SK-N-SH (cell line): Measurements from ENCODE around the gene NUP155. TPM values are rescaled to one million over a fixed set of nuclear protein-coding genes. Genes with fewer than 3 reads are reported as not detected.
"Not testable (repeated sequence)": the region's sequence is repeated elsewhere in the genome, so short reads cannot be mapped to it uniquely, and the experiment has no call there.

ENCODE experiments used
- CTCF ChIA-PET: fragments of 300-600, 350-600 bp; formaldehyde crosslinking; extraction: SDS; loops from one replicate; lab custom pipeline; 2021; lab: Yijun Ruan, JAX
- POLR2A ChIA-PET: fragments of 350-600 bp; sonication (Branson Sonifier 250); formaldehyde crosslinking; extraction: SDS; loops from one replicate; lab custom pipeline; 2020; ENCODE audit warnings: antibody characterized with exemption, inconsistent platforms; lab: Yijun Ruan, JAX
- DNase-seq: peaks from one replicate; pipeline ENCODE4 v3.0.0; 2012
- H2AFZ ChIP-seq: fragments of 200-600 bp; sonication (generic); 2 replicates; pipeline ENCODE4 v1.8.1; 2016; ENCODE audit warnings: antibody characterized with exemption, mild to moderate bottlenecking, low read depth
- H3F3A ChIP-seq: fragments of 200-600 bp; sonication (generic); replicated peaks from 2 replicates; pipeline ENCODE3; 2016; ENCODE audit warnings: antibody characterized with exemption, mild to moderate bottlenecking; ENCODE audit not compliant: insufficient read depth
- H3K27ac ChIP-seq, 2 experiments: fragments of 200-500 bp in 1 of 2; fragments of 200-600 bp in 1 of 2; sonication (Bioruptor generic) in 1 of 2; sonication (generic), shearing (Covaris generic) in 1 of 2; 2 replicates each; pipeline versions ENCODE4 v1.5.1 to v1.6.1; 2014 to 2016; ENCODE audit warnings: low read depth in 2 of 2, inconsistent platforms in 1 of 2, low read length in 1 of 2, mild to moderate bottlenecking in 1 of 2, mixed read lengths in 1 of 2
- H3K27me3 ChIP-seq: fragments of 200-600 bp; sonication (generic), shearing (Covaris generic); 2 replicates; pipeline ENCODE4 v1.6.1; 2016; ENCODE audit warnings: mixed run types; ENCODE audit not compliant: insufficient read depth
- H3K36me3 ChIP-seq, 2 experiments: fragments of 200-500 bp in 1 of 2; fragments of 200-600 bp in 1 of 2; sonication (Bioruptor generic) in 1 of 2; sonication (generic) in 1 of 2; replicated peaks in 1 of 2; 2 replicates each; pipeline versions ENCODE3 to v1.5.1; 2014 to 2016; ENCODE audit warnings: low read length in 1 of 2, mild to moderate bottlenecking in 1 of 2; ENCODE audit not compliant: insufficient read depth in 2 of 2, control insufficient read depth in 1 of 2
- H3K4me1 ChIP-seq, 2 experiments: fragments of 200-500 bp in 1 of 2; fragments of 200-600 bp in 1 of 2; sonication (Bioruptor generic) in 1 of 2; sonication (generic), shearing (Covaris generic) in 1 of 2; 2 replicates each; pipeline versions ENCODE4 v1.5.1 to v1.6.1; 2014 to 2016; ENCODE audit warnings: low read depth in 1 of 2, low read length in 1 of 2, mixed run types in 1 of 2; ENCODE audit not compliant: insufficient read depth in 2 of 2, control insufficient read depth in 1 of 2
- H3K4me2 ChIP-seq: fragments of 200-600 bp; sonication (generic), shearing (Covaris generic); 2 replicates; pipeline ENCODE4 v1.6.1; 2017; ENCODE audit warnings: mixed run types
- H3K4me3 ChIP-seq, 2 experiments: fragments of 200-500 bp in 1 of 2; fragments of 200-600 bp in 1 of 2; sonication (Bioruptor generic) in 1 of 2; sonication (generic), shearing (Covaris generic) in 1 of 2; 2 replicates each; pipeline versions ENCODE4 v1.5.1 to v1.8.1; 2014 to 2016; ENCODE audit warnings: low read depth in 2 of 2, inconsistent platforms in 1 of 2, low read length in 1 of 2, mild to moderate bottlenecking in 1 of 2, mixed read lengths in 1 of 2, moderate library complexity in 1 of 2
- H3K79me2 ChIP-seq: fragments of 200-600 bp; sonication (generic); 2 replicates; pipeline ENCODE4 v1.8.1; 2017; ENCODE audit warnings: mild to moderate bottlenecking; ENCODE audit not compliant: insufficient read depth
- H3K9ac ChIP-seq: fragments of 200-600 bp; sonication (generic); 2 replicates; pipeline ENCODE4 v1.6.1; 2017; ENCODE audit warnings: mixed run types
- H3K9me2 ChIP-seq: fragments of 200-600 bp; sonication (generic); 2 replicates; pipeline ENCODE4 v1.6.1; 2017; ENCODE audit warnings: mixed run types
- H3K9me3 ChIP-seq: fragments of 200-600 bp; sonication (generic); 2 replicates; pipeline ENCODE4 v1.6.1; 2017; ENCODE audit warnings: mixed run types, mild to moderate bottlenecking, moderate library complexity
- H4K20me1 ChIP-seq: fragments of 200-600 bp; sonication (generic); 2 replicates; pipeline ENCODE4 v1.6.1; 2017; ENCODE audit warnings: mild to moderate bottlenecking, mixed run types; ENCODE audit not compliant: insufficient read depth
- ELF1 ChIP-seq: IDR thresholded peaks from 2 replicates; pipeline ENCODE4 v1.4.0; 2012
- EP300 ChIP-seq, 2 experiments: IDR thresholded peaks; 2 replicates each; pipeline versions ENCODE4 v1.4.0 to v1.6.1; 2012; ENCODE audit warnings: borderline replicate concordance in 1 of 2, low read depth in 1 of 2, low read length in 1 of 2
- EZH2phosphoT487 ChIP-seq: fragments of 200-600 bp; sonication (generic); IDR thresholded peaks from 2 replicates; pipeline ENCODE4 v1.6.1; 2017; ENCODE audit warnings: low read depth, mixed run types, mild to moderate bottlenecking, antibody characterized with exemption, moderate library complexity, borderline replicate concordance
- FOXJ3 ChIP-seq: sonication (generic); formaldehyde crosslinking; IDR thresholded peaks from 2 replicates; pipeline ENCODE4 v1.5.1; 2020; ENCODE audit warnings: mild to moderate bottlenecking, missing genetic modification reagents
- JUND ChIP-seq: IDR thresholded peaks from 2 replicates; pipeline ENCODE4 v1.4.0; 2012
- MXI1 ChIP-seq: IDR thresholded peaks from 2 replicates; pipeline ENCODE4 v1.6.1; 2012; ENCODE audit warnings: mild to moderate bottlenecking, low read depth, low read length, improper control_type of control experiment
- NFIC ChIP-seq: IDR thresholded peaks from 2 replicates; pipeline ENCODE4 v1.4.0; 2012; ENCODE audit warnings: borderline replicate concordance
- RCOR1 ChIP-seq: fragments of 150-350 bp; IDR thresholded peaks from 2 replicates; pipeline ENCODE4 v1.6.1; 2017; ENCODE audit warnings: antibody characterized with exemption, low read length
- RXRA ChIP-seq: IDR thresholded peaks from 2 replicates; pipeline ENCODE4 v1.4.0; 2012; ENCODE audit warnings: low read depth, mild to moderate bottlenecking, borderline replicate concordance
- SIN3A ChIP-seq: IDR thresholded peaks from 2 replicates; pipeline ENCODE4 v1.6.1; 2012; ENCODE audit warnings: low read depth, mild to moderate bottlenecking, low read length, moderate library complexity, borderline replicate concordance
- SMC3 ChIP-seq: IDR thresholded peaks from 2 replicates; pipeline ENCODE4 v1.6.1; 2012; ENCODE audit warnings: low read depth, low read length, improper control_type of control experiment
- TAF1 ChIP-seq: IDR thresholded peaks from 2 replicates; pipeline ENCODE4 v1.6.1; 2012; ENCODE audit warnings: low read depth, mild to moderate bottlenecking, low read length, moderate library complexity, borderline replicate concordance
- TCF12 ChIP-seq: IDR thresholded peaks from 2 replicates; pipeline ENCODE4 v1.4.0; 2012
- TEAD4 ChIP-seq: IDR thresholded peaks from 2 replicates; pipeline ENCODE4 v1.4.0; 2012; ENCODE audit warnings: mild to moderate bottlenecking, borderline replicate concordance; ENCODE audit not compliant: insufficient read depth
- YY1 ChIP-seq: IDR thresholded peaks from 2 replicates; pipeline ENCODE4 v1.4.0; 2012; ENCODE audit warnings: low read depth, mild to moderate bottlenecking
- WGBS: methylation state at CpG from one replicate; pipeline ENCODE4 v1.1.6; 2017; ENCODE audit warnings: low lambda C conversion rate; 5-methylcytosine and 5-hydroxymethylcytosine counted together
- polyA plus RNA-seq, 3 experiments: library from polyadenylated mRNA; depleted of rRNA; stranded (reverse); fragments of >200 nt; gene quantifications; 2 replicates each; pipeline ENCODE4 v1.2.3, GENCODE V29; 2012
- TF ChIP-seq, protein P1 (sequence below): IDR thresholded peaks from 2 replicates; pipeline ENCODE4 v1.4.0; 2012; ENCODE audit warnings: low read depth
- TF ChIP-seq, protein P2 (sequence below): fragments of 150-350 bp; IDR thresholded peaks from 2 replicates; pipeline ENCODE4 v1.6.1; 2017; ENCODE audit warnings: antibody characterized with exemption, low read length, low read depth, borderline replicate concordance
- TF ChIP-seq, protein P3 (sequence below): IDR thresholded peaks from 2 replicates; pipeline ENCODE4 v1.6.1; 2012; ENCODE audit warnings: mild to moderate bottlenecking, low read depth, low read length, moderate library complexity
- TF ChIP-seq, protein P4 (sequence below): fragments of 200-600 bp; sonication (generic); IDR thresholded peaks from 2 replicates; pipeline ENCODE4 v1.6.1; 2017; ENCODE audit warnings: antibody characterized with exemption, mild to moderate bottlenecking, moderate library complexity

The NUP155 gene
- polyA plus RNA-seq, 1 of the 3 experiments (the other 2 are of a cell fraction) = 6.7 TPM

DNA sequence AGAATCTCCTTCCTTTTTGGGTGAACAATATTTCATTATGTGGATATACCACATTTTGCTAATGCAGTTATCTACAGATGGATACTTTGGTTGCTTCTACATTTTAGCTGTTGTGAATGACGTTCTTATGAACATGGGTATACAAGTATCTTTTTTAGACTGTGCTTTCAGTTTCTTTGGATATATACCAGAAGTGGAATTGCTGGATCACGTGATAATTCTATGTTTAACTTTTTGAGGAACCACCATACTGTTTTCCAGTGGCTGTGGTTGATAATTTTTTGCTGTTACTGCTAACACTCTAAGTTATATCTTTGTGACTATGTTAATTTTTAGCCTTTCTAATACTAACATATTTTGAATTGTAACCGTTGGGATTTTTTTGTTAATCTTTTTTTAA, 20.7 kb upstream of the NUP155 start:
- Histone ChIP-seq H4K20me1 (no peaks in the 10 kb centered on the region), H3K4me1 (no peaks in the 10 kb centered on the region), H3K27me3 (no peaks in the 10 kb centered on the region), H3K9me3 (no peaks in the 10 kb centered on the region), H3K36me3 (peaks cover 26 to 41% of the 10 kb centered on the region in 2 experiments), H3K79me2 (peaks cover 14% of the 10 kb centered on the region; the same call in 1 of the 2 replicates), H3K9ac (no peak overlapping the region), H3K4me2 (no peak overlapping the region), H3K27ac (no peak overlapping the region), H3K9me2 (no peaks in the 10 kb centered on the region), H2AFZ (no peak overlapping the region), H3K4me3 (no peak overlapping the region)
- ChIA-PET POLR2A (no interaction called here), CTCF (no interaction called here)
- 78% methylated on average over 3 of the region's 3 CpGs for WGBS
- no peak for TF ChIP-seq EZH2phosphoT487
- no peak for TF ChIP-seq SMC3
- TF ChIP-seq JUND = no peak
- TF ChIP-seq, protein P1, sequence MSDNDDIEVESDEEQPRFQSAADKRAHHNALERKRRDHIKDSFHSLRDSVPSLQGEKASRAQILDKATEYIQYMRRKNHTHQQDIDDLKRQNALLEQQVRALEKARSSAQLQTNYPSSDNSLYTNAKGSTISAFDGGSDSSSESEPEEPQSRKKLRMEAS = no peak
- no peak for TF ChIP-seq EP300 (IDR thresholded peaks at IDR 0.05; ENCODE audit: borderline replicate concordance in 1 of 2, low read depth in 1 of 2, low read length in 1 of 2)
- TF ChIP-seq FOXJ3 (CRISPR knock-in tag) = no peak
- TF ChIP-seq YY1 = no peak
- TF ChIP-seq, protein P2, sequence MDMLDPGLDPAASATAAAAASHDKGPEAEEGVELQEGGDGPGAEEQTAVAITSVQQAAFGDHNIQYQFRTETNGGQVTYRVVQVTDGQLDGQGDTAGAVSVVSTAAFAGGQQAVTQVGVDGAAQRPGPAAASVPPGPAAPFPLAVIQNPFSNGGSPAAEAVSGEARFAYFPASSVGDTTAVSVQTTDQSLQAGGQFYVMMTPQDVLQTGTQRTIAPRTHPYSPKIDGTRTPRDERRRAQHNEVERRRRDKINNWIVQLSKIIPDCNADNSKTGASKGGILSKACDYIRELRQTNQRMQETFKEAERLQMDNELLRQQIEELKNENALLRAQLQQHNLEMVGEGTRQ = no peak
- no peak for TF ChIP-seq TEAD4
- no peak for TF ChIP-seq RCOR1
- no peak for TF ChIP-seq RXRA
- TF ChIP-seq, protein P3, sequence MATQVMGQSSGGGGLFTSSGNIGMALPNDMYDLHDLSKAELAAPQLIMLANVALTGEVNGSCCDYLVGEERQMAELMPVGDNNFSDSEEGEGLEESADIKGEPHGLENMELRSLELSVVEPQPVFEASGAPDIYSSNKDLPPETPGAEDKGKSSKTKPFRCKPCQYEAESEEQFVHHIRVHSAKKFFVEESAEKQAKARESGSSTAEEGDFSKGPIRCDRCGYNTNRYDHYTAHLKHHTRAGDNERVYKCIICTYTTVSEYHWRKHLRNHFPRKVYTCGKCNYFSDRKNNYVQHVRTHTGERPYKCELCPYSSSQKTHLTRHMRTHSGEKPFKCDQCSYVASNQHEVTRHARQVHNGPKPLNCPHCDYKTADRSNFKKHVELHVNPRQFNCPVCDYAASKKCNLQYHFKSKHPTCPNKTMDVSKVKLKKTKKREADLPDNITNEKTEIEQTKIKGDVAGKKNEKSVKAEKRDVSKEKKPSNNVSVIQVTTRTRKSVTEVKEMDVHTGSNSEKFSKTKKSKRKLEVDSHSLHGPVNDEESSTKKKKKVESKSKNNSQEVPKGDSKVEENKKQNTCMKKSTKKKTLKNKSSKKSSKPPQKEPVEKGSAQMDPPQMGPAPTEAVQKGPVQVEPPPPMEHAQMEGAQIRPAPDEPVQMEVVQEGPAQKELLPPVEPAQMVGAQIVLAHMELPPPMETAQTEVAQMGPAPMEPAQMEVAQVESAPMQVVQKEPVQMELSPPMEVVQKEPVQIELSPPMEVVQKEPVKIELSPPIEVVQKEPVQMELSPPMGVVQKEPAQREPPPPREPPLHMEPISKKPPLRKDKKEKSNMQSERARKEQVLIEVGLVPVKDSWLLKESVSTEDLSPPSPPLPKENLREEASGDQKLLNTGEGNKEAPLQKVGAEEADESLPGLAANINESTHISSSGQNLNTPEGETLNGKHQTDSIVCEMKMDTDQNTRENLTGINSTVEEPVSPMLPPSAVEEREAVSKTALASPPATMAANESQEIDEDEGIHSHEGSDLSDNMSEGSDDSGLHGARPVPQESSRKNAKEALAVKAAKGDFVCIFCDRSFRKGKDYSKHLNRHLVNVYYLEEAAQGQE = no peak
- TF ChIP-seq, all 33 proteins: peak for 0
- no peak for DNase-seq
- no peaks in the 10 kb centered on the region for H3F3A ChIP-seq

DNA sequence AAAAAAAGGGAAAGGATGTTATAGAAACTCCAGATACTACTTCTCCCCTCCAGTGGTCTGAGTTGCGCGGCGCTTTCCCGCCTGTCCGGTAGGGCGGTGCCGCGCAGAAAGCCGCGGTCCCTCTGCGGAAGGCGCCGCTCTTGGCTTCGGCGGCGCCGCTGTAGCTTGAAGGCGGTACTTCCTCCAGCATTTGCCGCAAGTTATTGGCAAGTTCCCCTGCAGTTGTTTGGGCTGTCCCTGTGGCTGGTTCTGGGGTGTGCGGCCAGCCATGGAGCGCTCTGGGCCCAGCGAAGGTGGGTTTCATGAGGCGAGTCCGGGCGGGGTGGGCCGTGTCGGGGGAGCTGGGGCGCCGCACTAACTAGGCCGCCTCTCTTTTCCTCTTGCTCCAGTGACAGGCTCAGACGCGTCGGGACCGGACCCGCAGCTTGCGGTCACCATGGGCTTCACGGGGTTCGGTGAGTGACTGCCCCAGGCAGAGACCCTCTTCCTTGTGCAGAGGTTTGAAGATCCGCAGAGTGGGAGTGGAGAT, 8.3 kb upstream of the NUP155 start, which contains the start of gene WDR70:
WDR70 (plus strand) TSS at position 219 of the 529 bp plus-strand sequence; CDS start at position 269, 50 bp downstream.
- H3K9ac ChIP-seq = peak within 1 kb of the TSS; percentile 83
- peak within 1 kb of the TSS; percentile 61 to 95 for H3K4me3 ChIP-seq
- peaks cover 20% of the 10 kb centered on the region for H3K79me2 ChIP-seq
- H2AFZ ChIP-seq = peak within 1 kb of the TSS; percentile 93
- POLR2A ChIA-PET = interaction anchor here (0.6 to 1.7 kb wide), 3 partner anchors 8 to 502 kb away, joined by 3 to 24 read pairs (median 3); partner anchors contain the start of genes CPLANE1, NIPBL and NUP155
- H3K27ac ChIP-seq, H3K9me2 ChIP-seq, H3F3A ChIP-seq, H3K4me1 ChIP-seq, H3K9me3 ChIP-seq, H3K27me3 ChIP-seq, H4K20me1 ChIP-seq: not testable (repeated sequence)
- peaks cover 0 to 26% of the 10 kb centered on the region in 2 experiments for H3K36me3 ChIP-seq
- CTCF ChIA-PET = interaction anchor here (0.6 to 1.7 kb wide), 6 partner anchors 9 to 130 kb away, joined by 3 to 5 read pairs (median 4); partner anchors contain the start of gene CPLANE1
- DNase-seq = peak; percentile 84
- H3K4me2 ChIP-seq = peak within 1 kb of the TSS; percentile 82
- 2% methylated on average over 21 of the region's 39 CpGs for WGBS
- TF ChIP-seq SIN3A (peak; percentile 76; the same call in 1 of the 2 replicates), TAF1 (peak; percentile 68; the same call in 1 of the 2 replicates), TCF12 (peak; percentile 34), ELF1 (peak; percentile 69; the same call in 1 of the 2 replicates), EP300 (IDR thresholded peaks at IDR 0.05; ENCODE audit: borderline replicate concordance in 1 of 2, low read depth in 1 of 2, low read length in 1 of 2) (peak in 1 of 2 experiments; percentile 43; a peak in 1 of 4 replicates), NFIC (peak; percentile 44; the same call in 1 of the 2 replicates), YY1 (peak; percentile 64; the same call in 1 of the 2 replicates), MXI1 (peak; percentile 83)
- TF ChIP-seq, protein P1 = peak; percentile 66
- TF ChIP-seq, protein P4, sequence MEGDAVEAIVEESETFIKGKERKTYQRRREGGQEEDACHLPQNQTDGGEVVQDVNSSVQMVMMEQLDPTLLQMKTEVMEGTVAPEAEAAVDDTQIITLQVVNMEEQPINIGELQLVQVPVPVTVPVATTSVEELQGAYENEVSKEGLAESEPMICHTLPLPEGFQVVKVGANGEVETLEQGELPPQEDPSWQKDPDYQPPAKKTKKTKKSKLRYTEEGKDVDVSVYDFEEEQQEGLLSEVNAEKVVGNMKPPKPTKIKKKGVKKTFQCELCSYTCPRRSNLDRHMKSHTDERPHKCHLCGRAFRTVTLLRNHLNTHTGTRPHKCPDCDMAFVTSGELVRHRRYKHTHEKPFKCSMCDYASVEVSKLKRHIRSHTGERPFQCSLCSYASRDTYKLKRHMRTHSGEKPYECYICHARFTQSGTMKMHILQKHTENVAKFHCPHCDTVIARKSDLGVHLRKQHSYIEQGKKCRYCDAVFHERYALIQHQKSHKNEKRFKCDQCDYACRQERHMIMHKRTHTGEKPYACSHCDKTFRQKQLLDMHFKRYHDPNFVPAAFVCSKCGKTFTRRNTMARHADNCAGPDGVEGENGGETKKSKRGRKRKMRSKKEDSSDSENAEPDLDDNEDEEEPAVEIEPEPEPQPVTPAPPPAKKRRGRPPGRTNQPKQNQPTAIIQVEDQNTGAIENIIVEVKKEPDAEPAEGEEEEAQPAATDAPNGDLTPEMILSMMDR = peak; percentile 64
